Sigmoid colon (tissue), 4 donors: ENCODE measurements around the gene UNC80.

Experiments used
- EP300 ChIP-seq, 4 donors: sonication (generic); formaldehyde crosslinking; IDR thresholded peaks; one replicate each; pipeline ENCODE4 v1.6.1; 2017; ENCODE audit warnings: antibody characterized with exemption in 4 of 4
- POLR2A ChIP-seq, 2 donors: fragments of 450-650 bp; IDR thresholded peaks; one replicate each; pipeline ENCODE4 v1.6.1; 2016; ENCODE audit warnings: antibody characterized with exemption in 2 of 2, mild to moderate bottlenecking in 2 of 2, moderate library complexity in 2 of 2
- TF ChIP-seq, protein P1 (sequence below), 4 experiments: fragments of 450-650 bp in 3 of 4; fragments of 200-600 bp in 1 of 4; IDR thresholded peaks; one replicate each; pipeline ENCODE4 v1.5.1; 2016 to 2019; ENCODE audit warnings: antibody characterized with exemption in 4 of 4, mild to moderate bottlenecking in 3 of 4, moderate library complexity in 2 of 4

DNA sequence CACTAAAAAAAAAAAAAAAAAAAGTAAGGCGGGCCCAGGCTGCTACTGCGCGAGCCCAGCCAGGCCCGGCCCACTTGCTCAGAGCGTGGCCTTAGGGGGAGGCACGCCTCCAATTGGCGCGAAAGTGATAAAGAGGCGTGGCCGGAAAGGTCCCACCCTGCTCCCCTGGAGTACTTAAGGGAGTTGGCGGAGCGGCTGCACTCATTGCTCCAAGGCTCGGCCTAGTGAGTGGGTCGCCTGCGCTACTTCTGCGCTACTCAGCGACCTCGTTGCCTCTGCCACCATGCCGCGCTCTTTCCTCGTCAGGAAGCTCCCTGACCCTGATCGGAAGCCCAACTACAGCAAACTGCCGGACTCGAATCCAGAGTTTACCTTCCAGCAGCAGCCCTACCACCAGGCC lies 36.9 kb downstream of the UNC80 start:
- TF ChIP-seq, protein P1, sequence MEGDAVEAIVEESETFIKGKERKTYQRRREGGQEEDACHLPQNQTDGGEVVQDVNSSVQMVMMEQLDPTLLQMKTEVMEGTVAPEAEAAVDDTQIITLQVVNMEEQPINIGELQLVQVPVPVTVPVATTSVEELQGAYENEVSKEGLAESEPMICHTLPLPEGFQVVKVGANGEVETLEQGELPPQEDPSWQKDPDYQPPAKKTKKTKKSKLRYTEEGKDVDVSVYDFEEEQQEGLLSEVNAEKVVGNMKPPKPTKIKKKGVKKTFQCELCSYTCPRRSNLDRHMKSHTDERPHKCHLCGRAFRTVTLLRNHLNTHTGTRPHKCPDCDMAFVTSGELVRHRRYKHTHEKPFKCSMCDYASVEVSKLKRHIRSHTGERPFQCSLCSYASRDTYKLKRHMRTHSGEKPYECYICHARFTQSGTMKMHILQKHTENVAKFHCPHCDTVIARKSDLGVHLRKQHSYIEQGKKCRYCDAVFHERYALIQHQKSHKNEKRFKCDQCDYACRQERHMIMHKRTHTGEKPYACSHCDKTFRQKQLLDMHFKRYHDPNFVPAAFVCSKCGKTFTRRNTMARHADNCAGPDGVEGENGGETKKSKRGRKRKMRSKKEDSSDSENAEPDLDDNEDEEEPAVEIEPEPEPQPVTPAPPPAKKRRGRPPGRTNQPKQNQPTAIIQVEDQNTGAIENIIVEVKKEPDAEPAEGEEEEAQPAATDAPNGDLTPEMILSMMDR (IDR thresholded peaks at IDR 0.05), result no peak
- TF ChIP-seq POLR2A (IDR thresholded peaks at IDR 0.05), result no peak
- TF ChIP-seq EP300 (IDR thresholded peaks at IDR 0.05), result no peak
